Stimulated activated CD8-positive, alpha-beta memory T cell treated with anti-CD3 and anti-CD28 coated beads, Interleukin-12 subunit alpha, Interleukin-12 subunit beta, amount 100 ng/mL, for 24 hours (primary cell): Measurements from ENCODE around the gene GATAD2A.
"Not testable (repeated sequence)": the region's sequence is repeated elsewhere in the genome, so short reads cannot be mapped to it uniquely, and the experiment has no call there.

Source experiments
- DNase-seq: peaks from one replicate; pipeline ENCODE4 v3.0.0-alpha.2; 2020; ENCODE audit errors: extremely low read depth

Gene GATAD2A

DNA sequence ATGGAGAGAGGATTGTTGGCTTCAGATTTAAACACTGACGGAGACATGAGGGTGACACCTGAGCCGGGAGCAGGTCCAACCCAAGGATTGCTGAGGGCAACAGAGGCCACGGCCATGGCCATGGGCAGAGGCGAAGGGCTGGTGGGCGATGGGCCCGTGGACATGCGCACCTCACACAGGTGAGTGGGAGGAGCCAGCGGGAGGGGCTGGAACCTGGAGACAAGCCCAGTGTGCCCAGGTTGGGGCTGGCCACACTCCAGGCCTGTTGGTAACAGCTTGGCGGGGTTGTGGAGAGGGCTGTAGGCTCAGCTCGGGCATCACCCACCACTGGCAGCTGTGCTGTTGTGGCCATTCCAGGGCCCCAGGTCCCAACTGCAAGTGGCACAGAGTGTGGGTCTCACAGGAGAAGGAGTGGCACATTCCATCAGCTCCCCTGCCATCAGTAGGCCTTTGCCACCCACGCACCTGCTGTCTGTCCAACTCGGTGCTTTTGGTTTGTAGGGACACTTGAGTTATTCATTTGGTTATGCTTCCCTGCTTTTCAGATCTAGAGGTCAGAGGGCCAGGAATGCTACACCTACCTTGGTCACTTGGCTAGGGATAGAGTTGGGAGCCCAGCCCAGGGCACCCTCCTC, 60.1 kb downstream of the GATAD2A start:
- no peak for DNase-seq

DNA sequence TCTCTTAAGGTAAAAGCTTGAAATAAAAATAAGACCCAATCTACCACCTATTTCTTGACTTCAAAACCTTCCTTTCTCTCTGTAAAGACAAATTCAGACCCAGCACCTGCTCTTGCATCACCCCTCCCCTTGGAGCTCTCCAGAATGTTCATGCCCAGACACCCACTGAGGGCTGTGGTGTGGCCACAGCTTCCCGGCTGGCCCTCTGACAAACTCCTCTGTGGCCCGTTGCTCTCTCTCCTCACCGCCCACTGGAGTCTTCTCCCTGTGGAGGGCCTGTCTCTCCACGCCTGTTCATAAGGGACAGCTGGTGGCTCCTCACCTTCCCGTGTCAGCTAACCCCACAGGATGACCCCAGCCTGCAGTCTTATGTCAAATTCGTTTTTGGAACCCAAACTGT, 60.7 kb downstream of the GATAD2A start:
- DNase-seq = no peak

GRCh38 chr19:19468424-19469050, 63.1 kb downstream of the GATAD2A start:
- no peak for DNase-seq

DNA sequence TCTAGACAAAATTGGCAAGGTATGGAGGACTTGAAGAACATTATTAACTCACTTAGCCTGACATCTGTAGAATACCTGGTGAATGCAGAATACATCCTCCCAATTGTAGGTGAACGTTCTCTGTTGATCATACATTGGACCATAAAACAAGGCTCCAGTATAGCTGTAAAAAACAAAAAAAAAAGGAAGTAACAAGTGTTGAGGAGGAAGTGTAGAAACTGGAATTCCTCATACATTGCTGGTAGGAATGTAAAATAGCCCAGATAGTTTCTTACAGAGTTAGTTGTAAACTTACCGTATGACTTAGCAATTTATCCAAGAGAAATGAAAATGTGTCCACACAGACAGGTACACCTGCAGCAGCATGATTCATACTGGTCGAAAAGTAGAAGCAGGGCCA, 65.1 kb downstream of the GATAD2A start:
- DNase-seq = no peak

- no peak for DNase-seq
Measured at GRCh38 chr19:19471682-19472081, 66.2 kb downstream of the GATAD2A start.

DNA sequence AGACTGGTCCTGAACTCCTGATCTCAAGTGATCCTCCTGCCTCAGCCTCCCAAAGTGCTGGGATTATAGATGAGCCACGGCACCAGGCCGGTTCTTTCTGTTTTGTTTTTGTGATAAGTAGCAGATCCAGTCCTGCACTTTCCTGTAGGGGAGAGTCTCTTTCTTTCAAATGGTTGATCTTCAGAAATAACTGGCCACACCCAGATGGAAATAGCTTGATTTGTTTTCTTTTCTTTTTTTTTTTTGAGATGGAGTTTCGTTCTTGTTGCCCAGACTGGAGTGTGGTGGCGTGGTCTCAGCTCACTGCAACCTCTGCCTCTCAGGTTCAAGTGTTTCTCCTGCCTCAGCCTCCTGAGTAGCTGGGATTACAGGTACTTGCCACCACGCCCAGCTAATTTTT, 66.6 kb downstream of the GATAD2A start:
- not testable (repeated sequence) for DNase-seq

DNA sequence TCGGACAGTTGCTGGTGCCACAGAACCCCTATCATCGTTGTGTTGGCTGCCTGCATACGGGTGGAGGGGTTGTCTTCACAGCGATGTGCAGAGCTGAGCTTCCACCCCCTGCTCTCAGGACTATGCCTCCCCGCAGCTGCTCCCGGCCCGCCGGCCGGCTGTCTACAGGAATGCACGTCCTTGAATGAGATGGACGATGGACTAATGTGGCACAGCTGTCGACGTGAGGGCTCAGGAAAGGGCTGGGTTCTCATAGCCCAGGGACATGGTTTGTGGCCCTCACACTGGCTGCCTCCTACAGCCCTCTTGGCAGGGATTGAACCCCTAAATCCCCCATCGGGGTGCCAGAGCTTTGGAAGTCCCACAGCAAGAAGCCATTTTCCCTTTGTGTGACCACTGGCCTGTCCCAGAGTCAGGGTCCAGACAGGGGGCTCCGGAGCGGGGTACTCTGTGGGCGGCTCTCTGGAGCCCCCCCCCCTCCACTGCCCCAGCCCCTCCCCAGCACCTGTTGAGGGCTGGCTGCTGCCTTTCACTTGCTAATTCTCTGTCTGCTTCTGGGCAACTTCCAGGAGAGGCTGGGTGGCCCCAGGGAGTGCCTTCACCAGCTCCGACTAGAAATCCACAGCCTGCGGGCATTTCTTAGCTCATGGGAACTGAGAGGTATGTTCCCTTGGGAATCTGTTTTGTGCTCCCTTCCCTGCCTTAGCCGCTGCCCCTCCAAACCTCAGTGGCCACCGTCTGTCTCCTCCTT, 69.7 kb downstream of the GATAD2A start:
- no peak for DNase-seq

DNA sequence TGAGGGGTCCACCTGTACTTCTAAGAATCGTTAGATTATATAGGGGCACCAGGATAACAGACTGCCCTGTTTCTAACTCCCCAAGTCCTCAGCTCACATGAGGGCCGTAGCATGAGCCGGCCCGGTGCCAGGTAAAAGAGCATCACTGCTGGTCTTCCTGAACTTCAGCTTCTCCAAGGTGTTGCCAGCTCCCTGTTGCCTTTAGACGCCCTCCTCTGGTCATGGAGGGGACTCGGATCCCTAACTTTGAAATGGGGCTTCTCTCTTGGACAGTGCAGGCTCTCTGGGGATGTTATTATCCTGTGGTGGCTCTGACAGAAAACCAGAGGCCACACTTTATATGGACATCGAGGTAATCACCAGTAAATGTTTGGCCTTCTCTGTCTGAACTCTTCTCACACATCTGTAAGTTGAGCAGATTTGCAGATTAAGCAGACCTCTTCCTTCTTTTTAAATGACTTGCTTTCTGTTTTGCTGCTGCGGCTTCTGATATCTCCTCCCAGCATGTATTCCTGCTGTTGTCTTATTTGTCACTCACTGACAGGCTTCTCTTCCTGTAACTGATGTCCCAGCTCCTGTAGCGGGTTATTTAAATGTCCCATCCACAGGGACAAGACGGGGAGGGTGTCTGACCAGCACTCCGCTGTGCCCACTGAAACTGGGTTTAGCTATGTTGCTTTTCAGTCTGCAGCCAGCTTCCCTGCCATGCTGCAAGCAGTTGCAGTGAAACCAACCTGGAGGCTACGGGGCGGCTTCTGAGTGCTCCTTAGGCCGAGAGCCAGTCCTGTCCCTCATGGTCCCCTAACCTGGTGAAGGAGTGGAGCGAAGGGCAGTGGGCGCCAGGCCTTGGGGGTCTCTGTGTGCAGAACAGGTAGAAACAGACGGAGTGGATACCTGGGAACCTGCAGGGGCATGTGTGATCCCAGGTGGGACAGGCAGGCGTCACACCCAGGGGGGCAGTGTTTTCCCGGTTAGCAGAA, 70.7 kb downstream of the GATAD2A start:
- DNase-seq = no peak

- DNase-seq = no peak
Measured at GRCh38 chr19:19477705-19478383, 72.4 kb downstream of the GATAD2A start.

- no peak for DNase-seq
Measured at GRCh38 chr19:19480688-19481087, 75.2 kb downstream of the GATAD2A start.

GRCh38 chr19:19482809-19483596, 77.5 kb downstream of the GATAD2A start:
- DNase-seq = no peak

- DNase-seq = no peak
Measured at GRCh38 chr19:19485161-19485997, 79.9 kb downstream of the GATAD2A start.

- no peak for DNase-seq
Measured at GRCh38 chr19:19485998-19486290, 80.5 kb downstream of the GATAD2A start.

- DNase-seq = no peak
Measured at GRCh38 chr19:19486343-19487076, 81.0 kb downstream of the GATAD2A start.

GRCh38 chr19:19487077-19487949, 81.8 kb downstream of the GATAD2A start:
- DNase-seq = no peak

DNA sequence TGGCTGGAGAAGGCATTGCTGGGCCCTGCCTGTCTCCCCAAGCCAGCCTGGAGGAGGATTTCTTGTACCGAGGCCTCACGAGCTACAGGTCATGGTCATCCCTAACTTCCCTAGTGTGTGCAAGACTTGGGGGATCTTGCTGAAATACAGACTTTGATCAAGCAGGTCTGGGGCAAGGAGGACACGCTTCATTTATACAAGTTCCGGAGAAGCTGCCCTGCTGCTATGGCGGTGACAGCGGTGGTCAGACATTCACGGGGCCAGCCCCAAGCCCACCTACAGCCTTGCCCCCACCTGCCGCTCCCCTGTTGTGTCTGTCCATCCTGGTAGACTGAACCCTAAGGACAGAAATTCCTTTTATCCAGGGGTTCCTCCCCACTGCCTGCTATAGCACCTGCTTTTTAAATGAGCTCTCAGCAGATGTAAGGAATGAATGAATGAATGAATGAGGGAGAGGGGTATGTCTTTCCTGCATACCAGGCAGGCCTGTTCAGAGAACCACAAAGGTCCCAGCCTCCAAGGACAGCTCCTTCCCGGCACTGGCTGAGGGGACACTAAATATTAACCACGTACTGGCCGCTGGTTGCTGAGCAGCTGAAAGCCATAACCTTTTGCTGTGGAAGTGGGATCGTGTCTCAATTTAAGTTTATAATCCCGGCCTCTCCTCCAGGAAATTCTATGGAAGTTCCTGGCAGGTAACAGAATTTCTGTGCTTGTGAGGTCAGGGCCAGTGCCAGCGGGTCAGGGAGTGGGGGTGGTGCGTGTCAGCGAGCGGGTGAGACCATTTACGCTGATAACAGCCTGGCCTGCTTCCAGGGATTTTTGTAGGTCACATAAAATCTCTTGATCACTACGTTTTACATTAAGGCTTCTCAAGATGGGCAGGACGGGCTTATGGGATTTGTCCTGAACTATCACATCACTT, 82.7 kb downstream of the GATAD2A start:
- DNase-seq = no peak
